Keratinocyte (primary cell): ENCODE results near the gene CD44.

Experiments used
- EZH2 ChIP-seq: IDR thresholded peaks from one replicate; pipeline ENCODE4 v1.6.1; 2012; ENCODE audit warnings: inconsistent platforms, mild to moderate bottlenecking, low read length, moderate library complexity
- TF ChIP-seq, protein P1 (sequence below), 3 experiments: IDR thresholded peaks in 1 of 3; conservative IDR thresholded peaks in 1 of 3; optimal IDR thresholded peaks in 1 of 3; 2 replicates in 2 of 3; 3 replicates in 1 of 3; pipeline versions ENCODE3 to v1.5.1; 2011; ENCODE audit warnings: low read length in 3 of 3, mild to moderate bottlenecking in 3 of 3, moderate library complexity in 2 of 3, control low read depth in 1 of 3, inconsistent platforms in 1 of 3; ENCODE audit not compliant: insufficient read depth in 2 of 3; ENCODE audit errors: extremely low read depth in 1 of 3

GRCh38 chr11:35250192-35250591, 111.2 kb downstream of the CD44 start:
- TF ChIP-seq, protein P1, sequence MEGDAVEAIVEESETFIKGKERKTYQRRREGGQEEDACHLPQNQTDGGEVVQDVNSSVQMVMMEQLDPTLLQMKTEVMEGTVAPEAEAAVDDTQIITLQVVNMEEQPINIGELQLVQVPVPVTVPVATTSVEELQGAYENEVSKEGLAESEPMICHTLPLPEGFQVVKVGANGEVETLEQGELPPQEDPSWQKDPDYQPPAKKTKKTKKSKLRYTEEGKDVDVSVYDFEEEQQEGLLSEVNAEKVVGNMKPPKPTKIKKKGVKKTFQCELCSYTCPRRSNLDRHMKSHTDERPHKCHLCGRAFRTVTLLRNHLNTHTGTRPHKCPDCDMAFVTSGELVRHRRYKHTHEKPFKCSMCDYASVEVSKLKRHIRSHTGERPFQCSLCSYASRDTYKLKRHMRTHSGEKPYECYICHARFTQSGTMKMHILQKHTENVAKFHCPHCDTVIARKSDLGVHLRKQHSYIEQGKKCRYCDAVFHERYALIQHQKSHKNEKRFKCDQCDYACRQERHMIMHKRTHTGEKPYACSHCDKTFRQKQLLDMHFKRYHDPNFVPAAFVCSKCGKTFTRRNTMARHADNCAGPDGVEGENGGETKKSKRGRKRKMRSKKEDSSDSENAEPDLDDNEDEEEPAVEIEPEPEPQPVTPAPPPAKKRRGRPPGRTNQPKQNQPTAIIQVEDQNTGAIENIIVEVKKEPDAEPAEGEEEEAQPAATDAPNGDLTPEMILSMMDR (optimal IDR thresholded peaks at IDR 0.05 in 1 of 3, IDR thresholded peaks at IDR 0.05 in 1 of 3, conservative IDR thresholded peaks at IDR 0.05 in 1 of 3; ENCODE audit: extremely low read depth in 1 of 3, insufficient read depth in 2 of 3, low read length in 3 of 3), result no peak
- no peak for TF ChIP-seq EZH2
